ENCODE data around the gene SETD5.
A peak's percentile ranks its signal among the peaks of the same experiment; 100 is the strongest.
"Not testable (repeated sequence)": the region's sequence is repeated elsewhere in the genome, so short reads cannot be mapped to it uniquely, and the experiment has no call there.

Gene SETD5

GRCh38 chr3:9473496-9474065 is 76.2 kb downstream of the SETD5 start:
- H3K4me1 ChIP-seq (ENCODE audit: insufficient read depth, low read length) = no peaks in the 10 kb centered on the region
- H3K9me3 ChIP-seq (ENCODE audit: low read length) = peaks cover 2% of the 10 kb centered on the region
- H3K4me3 ChIP-seq (ENCODE audit: low read length) = no peak overlapping the region
- no peak overlapping the region for H2AFZ ChIP-seq (ENCODE audit: low read depth, low read length)
- no peaks in the 10 kb centered on the region for H3K27me3 ChIP-seq (ENCODE audit: insufficient read depth, low read length)
- H3K36me3 ChIP-seq (ENCODE audit: insufficient read depth, low read length) = peaks cover 98% of the 10 kb centered on the region

GRCh38 chr3:9474482-9474881 is 77.1 kb downstream of the SETD5 start:
- H2AFZ ChIP-seq (ENCODE audit: low read depth, low read length) = no peak overlapping the region
- H3K27me3 ChIP-seq (ENCODE audit: insufficient read depth, low read length) = no peaks in the 10 kb centered on the region
- H3K36me3 ChIP-seq (ENCODE audit: insufficient read depth, low read length) = peaks cover 95% of the 10 kb centered on the region
- H3K4me3 ChIP-seq (ENCODE audit: low read length) = no peak overlapping the region
- H3K4me1 ChIP-seq (ENCODE audit: insufficient read depth, low read length) = no peaks in the 10 kb centered on the region
- peaks cover 3% of the 10 kb centered on the region for H3K9me3 ChIP-seq (ENCODE audit: low read length)

GRCh38 chr3:9476935-9477334 is 79.5 kb downstream of the SETD5 start:
- H3K36me3 ChIP-seq (ENCODE audit: insufficient read depth, low read length) = peaks cover 91% of the 10 kb centered on the region
- H3K27me3 ChIP-seq (ENCODE audit: insufficient read depth, low read length) = no peaks in the 10 kb centered on the region
- H2AFZ ChIP-seq (ENCODE audit: low read depth, low read length) = no peak overlapping the region
- no peaks in the 10 kb centered on the region for H3K4me1 ChIP-seq (ENCODE audit: insufficient read depth, low read length)
- H3K4me3 ChIP-seq (ENCODE audit: low read length) = no peak overlapping the region
- peaks cover 4% of the 10 kb centered on the region for H3K9me3 ChIP-seq (ENCODE audit: low read length)

- Histone ChIP-seq H2AFZ (ENCODE audit: low read depth, low read length) (no peak overlapping the region), H3K4me3 (ENCODE audit: low read length) (no peak overlapping the region), H3K27me3 (ENCODE audit: insufficient read depth, low read length) (no peaks in the 10 kb centered on the region), H3K4me1 (ENCODE audit: insufficient read depth, low read length) (no peaks in the 10 kb centered on the region), H3K9me3 (ENCODE audit: low read length) (peaks cover 1% of the 10 kb centered on the region), H3K36me3 (ENCODE audit: insufficient read depth, low read length) (peaks cover 75% of the 10 kb centered on the region)
These were observed 82.8 kb downstream of the SETD5 start for GRCh38 chr3:9480265-9480664.

- H3K4me3 ChIP-seq (ENCODE audit: low read length) = no peak overlapping the region
- H3K36me3 ChIP-seq (ENCODE audit: insufficient read depth, low read length) = peaks cover 37% of the 10 kb centered on the region
- no peaks in the 10 kb centered on the region for H3K4me1 ChIP-seq (ENCODE audit: insufficient read depth, low read length)
These were observed 87.8 kb downstream of the SETD5 start for GRCh38 chr3:9485248-9485647.

GRCh38 chr3:9491506-9491905 is 94.1 kb downstream of the SETD5 start:
- no peaks in the 10 kb centered on the region for H3K27me3 ChIP-seq (ENCODE audit: insufficient read depth, low read length)
- no peak overlapping the region for H2AFZ ChIP-seq (ENCODE audit: low read depth, low read length)
- no peaks in the 10 kb centered on the region for H3K36me3 ChIP-seq (ENCODE audit: insufficient read depth, low read length)
- H3K4me1 ChIP-seq (ENCODE audit: insufficient read depth, low read length) = no peaks in the 10 kb centered on the region
- H3K4me3 ChIP-seq (ENCODE audit: low read length) = no peak overlapping the region
- peaks cover 1% of the 10 kb centered on the region for H3K9me3 ChIP-seq (ENCODE audit: low read length)

More at GRCh38 chr3:9485248-9485647, 87.8 kb downstream of the SETD5 start:
- Histone ChIP-seq H3K9me3 (ENCODE audit: low read length) (peaks cover 1% of the 10 kb centered on the region), H2AFZ (ENCODE audit: low read depth, low read length) (no peak overlapping the region), H3K27me3 (ENCODE audit: insufficient read depth, low read length) (no peaks in the 10 kb centered on the region)

GRCh38 chr3:9494036-9494435 is 96.6 kb downstream of the SETD5 start:
- H3K9me3 ChIP-seq (ENCODE audit: low read length); H3K4me3 ChIP-seq (ENCODE audit: low read length); H3K36me3 ChIP-seq (ENCODE audit: insufficient read depth, low read length); H2AFZ ChIP-seq (ENCODE audit: low read depth, low read length); H3K4me1 ChIP-seq (ENCODE audit: insufficient read depth, low read length); H3K27me3 ChIP-seq (ENCODE audit: insufficient read depth, low read length): not testable (repeated sequence)

- Histone ChIP-seq H3K36me3 (ENCODE audit: insufficient read depth, low read length) (no peaks in the 10 kb centered on the region), H3K9me3 (ENCODE audit: low read length) (no peaks in the 10 kb centered on the region), H3K4me3 (ENCODE audit: low read length) (no peak overlapping the region)
These were observed 99.5 kb downstream of the SETD5 start for GRCh38 chr3:9496893-9497292.

GRCh38 chr3:9497821-9498565 is 100.6 kb downstream of the SETD5 start:
- Histone ChIP-seq H3K9me3 (ENCODE audit: low read length) (no peaks in the 10 kb centered on the region), H3K36me3 (ENCODE audit: insufficient read depth, low read length) (no peaks in the 10 kb centered on the region), H3K4me3 (ENCODE audit: low read length) (no peak overlapping the region), H3K4me1 (ENCODE audit: insufficient read depth, low read length) (peaks cover 10% of the 10 kb centered on the region), H2AFZ (ENCODE audit: low read depth, low read length) (no peak overlapping the region), H3K27me3 (ENCODE audit: insufficient read depth, low read length) (no peaks in the 10 kb centered on the region)

More at GRCh38 chr3:9496893-9497292, 99.5 kb downstream of the SETD5 start:
- no peaks in the 10 kb centered on the region for H3K27me3 ChIP-seq (ENCODE audit: insufficient read depth, low read length)
- H3K4me1 ChIP-seq (ENCODE audit: insufficient read depth, low read length) = peaks cover 10% of the 10 kb centered on the region
- H2AFZ ChIP-seq (ENCODE audit: low read depth, low read length) = no peak overlapping the region

GRCh38 chr3:9498781-9499180 is 101.4 kb downstream of the SETD5 start:
- Histone ChIP-seq H3K4me3 (ENCODE audit: low read length) (no peak overlapping the region), H3K9me3 (ENCODE audit: low read length) (no peaks in the 10 kb centered on the region), H3K36me3 (ENCODE audit: insufficient read depth, low read length) (no peaks in the 10 kb centered on the region), H3K27me3 (ENCODE audit: insufficient read depth, low read length) (no peaks in the 10 kb centered on the region), H2AFZ (ENCODE audit: low read depth, low read length) (no peak overlapping the region), H3K4me1 (ENCODE audit: insufficient read depth, low read length) (peaks cover 10% of the 10 kb centered on the region)

GRCh38 chr3:9499455-9500107 is 102.2 kb downstream of the SETD5 start:
- Histone ChIP-seq H3K27me3 (ENCODE audit: insufficient read depth, low read length) (no peaks in the 10 kb centered on the region), H3K36me3 (ENCODE audit: insufficient read depth, low read length) (no peaks in the 10 kb centered on the region), H2AFZ (ENCODE audit: low read depth, low read length) (no peak overlapping the region), H3K4me3 (ENCODE audit: low read length) (peak overlapping the region; percentile 7), H3K9me3 (ENCODE audit: low read length) (no peaks in the 10 kb centered on the region), H3K4me1 (ENCODE audit: insufficient read depth, low read length) (peaks cover 10% of the 10 kb centered on the region)

- H3K27me3 ChIP-seq (ENCODE audit: insufficient read depth, low read length) = no peaks in the 10 kb centered on the region
- no peaks in the 10 kb centered on the region for H3K9me3 ChIP-seq (ENCODE audit: low read length)
These were observed 103.0 kb downstream of the SETD5 start for GRCh38 chr3:9500108-9501050.

More at GRCh38 chr3:9500108-9501050, 103.0 kb downstream of the SETD5 start:
- Histone ChIP-seq H2AFZ (ENCODE audit: low read depth, low read length) (no peak overlapping the region), H3K4me1 (ENCODE audit: insufficient read depth, low read length) (peaks cover 10% of the 10 kb centered on the region), H3K4me3 (ENCODE audit: low read length) (peak overlapping the region; percentile 7), H3K36me3 (ENCODE audit: insufficient read depth, low read length) (no peaks in the 10 kb centered on the region)

Measured in neuron (in vitro differentiated cells).